Caco-2 (cell line): ENCODE results near the gene SMIM31. TPM values are rescaled to one million over a fixed set of nuclear protein-coding genes. Genes with fewer than 3 reads are reported as not detected.

ENCODE experiments used
- BruUV-seq: library from RNA; stranded (reverse); fragments of 400-500 nt; replicated peaks from 2 replicates; lab custom pipeline; 2021; lab: Mats Ljungman, UMichigan
- CTCF ChIA-PET: fragments of 300-600 bp; sonication (Branson Sonifier 250); formaldehyde crosslinking; loops from one replicate; lab custom pipeline; 2022; ENCODE audit warnings: antibody characterized with exemption; lab: Charles Lee
- POLR2A ChIA-PET: fragments of 300-600 bp; sonication (Branson Sonifier 250); formaldehyde crosslinking; loops from one replicate; lab custom pipeline; 2022; ENCODE audit warnings: antibody characterized with exemption; lab: Charles Lee
- DNase-seq, 2 experiments: peaks; one replicate each; pipeline versions ENCODE4 v3.0.0 to v3.0.0-alpha.2; 2020 to 2022
- H3K27me3 ChIP-seq: replicated peaks from 2 replicates; pipeline ENCODE4 v1.6.0; 2011; ENCODE audit warnings: low read length; ENCODE audit not compliant: control insufficient read depth, insufficient read depth
- H3K36me3 ChIP-seq: 2 replicates; pipeline ENCODE4 v1.5.1; 2011; ENCODE audit warnings: low read length; ENCODE audit not compliant: control insufficient read depth, insufficient read depth
- H3K4me1 ChIP-seq: fragments of 250-450 bp; sonication (Bioruptor Pico); 2 replicates; pipeline ENCODE4 v1.5.1; 2020; ENCODE audit warnings: mild to moderate bottlenecking
- H3K4me3 ChIP-seq: 2 replicates; pipeline ENCODE4 v1.5.1; 2011; ENCODE audit warnings: low read depth, mild to moderate bottlenecking, control low read depth, low read length
- H3K9me3 ChIP-seq: fragments of 250-450 bp; sonication (Bioruptor Pico); 2 replicates; pipeline ENCODE4 v1.5.1; 2020; ENCODE audit warnings: mild to moderate bottlenecking, moderate library complexity
- H3K27ac Mint-ChIP-seq: one replicate; pipeline ENCODE4 v1.8.0; 2022; ENCODE audit warnings: mixed read lengths; ENCODE audit not compliant: unreplicated experiment
- H3K27me3 Mint-ChIP-seq: one replicate; pipeline ENCODE4 v1.8.0; 2022; ENCODE audit warnings: mixed read lengths; ENCODE audit not compliant: insufficient read depth, unreplicated experiment
- H3K36me3 Mint-ChIP-seq: one replicate; pipeline ENCODE4 v1.8.0; 2022; ENCODE audit warnings: mild to moderate bottlenecking, mixed read lengths; ENCODE audit not compliant: insufficient read depth, unreplicated experiment
- H3K4me1 Mint-ChIP-seq: one replicate; pipeline ENCODE4 v1.8.0; 2022; ENCODE audit warnings: low read depth, mixed read lengths; ENCODE audit not compliant: unreplicated experiment
- H3K4me3 Mint-ChIP-seq: one replicate; pipeline ENCODE4 v1.8.0; 2022; ENCODE audit warnings: mild to moderate bottlenecking, moderate library complexity, mixed read lengths; ENCODE audit not compliant: unreplicated experiment
- H3K9me3 Mint-ChIP-seq: one replicate; pipeline ENCODE4 v1.8.0; 2022; ENCODE audit warnings: mixed read lengths; ENCODE audit not compliant: unreplicated experiment
- CTCF ChIP-seq, 2 experiments: fragments of 200-600 bp in 1 of 2; IDR thresholded peaks; 1 replicate in 1 of 2; 2 replicates in 1 of 2; pipeline versions ENCODE4 v1.5.1 to v1.8.0; 2011 to 2022; ENCODE audit warnings: antibody characterized with exemption in 1 of 2, control low read depth in 1 of 2, inconsistent platforms in 1 of 2, low read depth in 1 of 2, low read length in 1 of 2, mild to moderate bottlenecking in 1 of 2, moderate library complexity in 1 of 2; ENCODE audit not compliant: insufficient read depth in 1 of 2, severe bottlenecking in 1 of 2, unreplicated experiment in 1 of 2
- intact Hi-C: fragments of 100-400 bp; cut with micrococcal nuclease; formaldehyde crosslinking; loops from one replicate; pipeline ENCODE4 v1.10.0; 2022; ENCODE audit not compliant: unreplicated experiment
- total RNA-seq: library from RNA; stranded (reverse); gene quantifications from 2 replicates; pipeline ENCODE4 v1.2.3, GENCODE V29; 2022

The SMIM31 gene
- total RNA-seq, 1 experiment from 2014 or later: not detected

- Mint-ChIP-seq H3K9me3 (no peaks in the 10 kb centered on the region), H3K27ac (no peak overlapping the region), H3K4me3 (no peak overlapping the region), H3K27me3 (no peaks in the 10 kb centered on the region), H3K4me1 (peaks cover 6% of the 10 kb centered on the region), H3K36me3 (no peaks in the 10 kb centered on the region)
- Histone ChIP-seq H3K4me3 (no peak overlapping the region), H3K36me3 (no peaks in the 10 kb centered on the region), H3K4me1 (peaks cover 13% of the 10 kb centered on the region), H3K9me3 (no peaks in the 10 kb centered on the region), H3K27me3 (no peaks in the 10 kb centered on the region)
- intact Hi-C loops: loop anchor here (1.0 kb wide), 3 partner anchors 26 to 132 kb away; no protein-coding TSS in a partner anchor
- CTCF ChIA-PET: interaction anchor here (1.8 kb wide), 1 partner anchor 155 kb away, joined by 4 read pairs; no protein-coding TSS in a partner anchor
- POLR2A ChIA-PET: no interaction called here
- TF ChIP-seq CTCF (IDR thresholded peaks at IDR 0.05; ENCODE audit: insufficient read depth in 1 of 2, low read depth in 1 of 2, low read length in 1 of 2, severe bottlenecking in 1 of 2, unreplicated experiment in 1 of 2): no peak
- no TSS peak for BruUV-seq
- no peak for DNase-seq
Measured at GRCh38 chr4:164780839-164781238, 26.9 kb downstream of the SMIM31 start.

DNA sequence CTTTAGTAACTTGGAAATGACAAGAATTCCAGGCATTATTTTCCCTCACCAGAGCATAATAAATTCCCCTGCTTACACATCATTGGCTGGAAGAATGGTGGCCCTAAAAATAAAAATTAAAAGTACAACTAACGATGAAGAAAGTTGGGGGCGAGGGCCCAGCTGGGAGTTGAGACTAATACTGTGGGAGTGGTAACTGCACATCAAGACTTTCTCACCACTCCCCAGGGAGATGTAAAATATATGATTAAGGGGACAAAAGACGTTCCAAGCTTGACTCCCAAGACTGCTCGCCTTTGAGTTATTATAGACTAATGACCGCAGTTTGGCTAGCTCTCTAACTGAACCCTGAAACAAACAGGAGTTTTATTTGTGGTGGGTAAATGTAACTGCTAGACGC is 30.0 kb downstream of the SMIM31 start:
- Histone ChIP-seq H3K27me3 (no peaks in the 10 kb centered on the region), H3K9me3 (no peaks in the 10 kb centered on the region), H3K4me1 (peaks cover 21% of the 10 kb centered on the region), H3K4me3 (no peak overlapping the region), H3K36me3 (no peaks in the 10 kb centered on the region)
- Mint-ChIP-seq H3K27me3 (no peaks in the 10 kb centered on the region), H3K36me3 (no peaks in the 10 kb centered on the region), H3K4me1 (no peaks in the 10 kb centered on the region), H3K9me3 (no peaks in the 10 kb centered on the region), H3K27ac (no peak overlapping the region), H3K4me3 (no peak overlapping the region)
- TF ChIP-seq CTCF (IDR thresholded peaks at IDR 0.05; ENCODE audit: insufficient read depth in 1 of 2, low read depth in 1 of 2, low read length in 1 of 2, severe bottlenecking in 1 of 2, unreplicated experiment in 1 of 2): no peak
- no peak for DNase-seq
- ChIA-PET CTCF (interaction anchor here (0.9 kb wide), 1 partner anchor 14 kb away, joined by 3 read pairs; no protein-coding TSS in a partner anchor), POLR2A (no interaction called here)
- no TSS peak for BruUV-seq
- intact Hi-C loops: no loop called here

DNA sequence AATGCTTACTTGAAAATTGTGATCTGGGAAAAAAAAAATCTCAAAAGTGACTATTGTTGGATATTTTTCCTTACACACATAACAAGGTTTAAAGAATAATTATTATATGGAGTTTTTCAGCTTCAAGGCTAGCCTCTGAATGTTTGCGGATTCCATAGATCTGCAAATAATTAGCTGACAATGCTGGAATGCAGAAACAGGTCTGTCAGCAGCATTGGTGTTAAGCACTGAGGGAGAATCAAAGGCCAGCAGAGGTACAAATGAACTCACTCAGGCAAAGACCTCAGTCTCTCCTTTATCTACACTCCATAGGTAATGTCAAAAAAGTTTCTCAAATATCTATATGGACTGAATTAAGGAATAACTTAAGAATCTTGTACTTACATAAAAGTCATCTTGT is 35.1 kb downstream of the SMIM31 start:
- intact Hi-C loops: loop anchor here (2.0 kb wide), 1 partner anchor 18 kb away; no protein-coding TSS in a partner anchor
- CTCF ChIA-PET: interaction anchor here (0.6 kb wide), 1 partner anchor 125 kb away, joined by 3 read pairs; no protein-coding TSS in a partner anchor
- Mint-ChIP-seq H3K9me3 (peaks cover 4% of the 10 kb centered on the region), H3K36me3 (no peaks in the 10 kb centered on the region), H3K27me3 (no peaks in the 10 kb centered on the region), H3K4me1 (peaks cover 5% of the 10 kb centered on the region), H3K27ac (peak overlapping the region; percentile 46), H3K4me3 (no peak overlapping the region)
- DNase-seq: peak; percentile 37 to 39
- peaks cover 26% of the 10 kb centered on the region for H3K4me1 ChIP-seq
- TF ChIP-seq CTCF (IDR thresholded peaks at IDR 0.05; ENCODE audit: insufficient read depth in 1 of 2, low read depth in 1 of 2, low read length in 1 of 2, severe bottlenecking in 1 of 2, unreplicated experiment in 1 of 2): no peak
- no peaks in the 10 kb centered on the region for H3K9me3 ChIP-seq
- POLR2A ChIA-PET: no interaction called here
- H3K4me3 ChIP-seq: no peak overlapping the region
- no peaks in the 10 kb centered on the region for H3K36me3 ChIP-seq
- no peaks in the 10 kb centered on the region for H3K27me3 ChIP-seq
- BruUV-seq: no TSS peak
